Putamen (tissue), 1 donor: ENCODE results near the gene PFN2.
"Not testable (repeated sequence)": the region's sequence is repeated elsewhere in the genome, so short reads cannot be mapped to it uniquely, and the experiment has no call there.

Source experiments
- DNase-seq: peaks from one replicate; pipeline ENCODE4 v3.0.0-alpha.2; 2016; ENCODE audit warnings: low spot score

PFN2 gene, protein sequence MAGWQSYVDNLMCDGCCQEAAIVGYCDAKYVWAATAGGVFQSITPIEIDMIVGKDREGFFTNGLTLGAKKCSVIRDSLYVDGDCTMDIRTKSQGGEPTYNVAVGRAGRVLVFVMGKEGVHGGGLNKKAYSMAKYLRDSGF

DNA sequence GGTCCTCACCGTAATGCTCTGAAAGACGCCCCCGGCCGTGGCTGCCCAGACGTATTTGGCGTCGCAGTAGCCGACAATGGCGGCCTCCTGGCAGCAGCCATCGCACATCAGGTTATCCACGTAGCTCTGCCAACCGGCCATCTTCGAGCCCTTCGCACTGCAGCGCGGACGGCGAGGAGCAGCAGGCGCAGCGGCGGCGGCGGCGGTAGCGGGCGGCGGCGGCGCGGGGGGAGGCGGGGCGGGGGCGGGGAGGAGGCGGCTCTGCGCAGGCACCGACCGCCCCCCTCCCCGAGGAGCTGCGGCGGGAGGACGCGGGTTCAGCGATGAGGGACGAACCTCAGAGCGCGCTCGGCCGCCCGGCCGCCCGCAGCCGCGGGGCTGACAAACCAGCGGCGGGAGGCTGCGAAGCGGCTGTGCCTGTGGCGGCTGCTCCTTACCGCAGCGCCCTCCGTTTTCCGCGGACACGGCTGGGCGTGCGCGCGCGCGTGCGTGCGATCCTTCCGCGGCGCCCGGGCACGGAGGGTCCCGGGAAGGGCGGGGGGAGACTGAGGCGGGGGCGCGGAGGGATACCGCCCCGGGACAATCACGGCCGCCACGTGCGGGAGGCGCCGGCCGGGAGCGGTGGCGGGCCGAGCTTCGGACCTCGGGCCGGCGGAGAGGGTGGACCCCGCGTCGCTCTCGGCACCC lies at the start of gene PFN2:
Gene PFN2, minus strand, starts transcription at position 180 of the 687 bp plus-strand sequence. Its CDS starts 39 bp downstream, at position 141.
- peak; percentile 70 for DNase-seq

DNA sequence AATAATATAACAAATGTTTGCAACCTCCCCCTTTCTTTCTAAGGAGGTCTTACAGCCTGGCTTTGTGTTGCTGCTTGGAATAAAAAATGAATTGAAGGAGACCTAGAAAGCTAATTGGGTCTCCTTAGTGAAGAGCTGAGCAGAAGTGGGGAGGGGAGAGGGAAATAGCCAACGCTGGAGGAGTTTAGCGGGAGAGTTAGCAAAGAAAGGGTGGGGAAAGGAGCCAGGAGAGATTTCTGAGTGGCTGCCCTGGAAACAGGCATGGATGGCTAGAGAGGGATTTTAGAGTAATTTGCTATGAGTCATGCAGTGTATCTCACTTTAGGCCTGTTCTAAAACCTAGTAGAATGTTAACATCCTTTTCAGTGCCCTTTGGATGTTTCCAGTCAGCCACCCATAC lies 45.2 kb upstream of the PFN2 start:
- DNase-seq: peak; percentile 49

DNA sequence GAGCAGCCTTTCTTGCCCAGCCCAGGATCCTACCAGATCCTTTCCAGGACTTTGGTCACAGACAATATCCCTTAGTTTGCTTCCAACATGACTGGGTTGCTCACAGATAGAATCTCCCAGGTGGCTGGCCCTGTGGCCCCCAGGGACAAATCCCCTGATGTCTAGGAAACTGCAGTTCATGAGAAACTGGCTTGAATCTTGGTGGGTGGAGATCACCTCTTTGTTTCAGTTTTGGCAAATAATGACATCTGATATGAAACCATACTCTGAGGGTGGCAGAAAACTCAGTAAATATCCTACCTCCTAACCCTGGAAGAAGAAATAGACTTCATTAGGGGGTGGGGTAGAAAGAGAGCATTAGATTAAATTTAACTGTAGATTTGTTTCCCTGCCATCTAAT lies 44.1 kb upstream of the PFN2 start:
- DNase-seq: no peak

DNA sequence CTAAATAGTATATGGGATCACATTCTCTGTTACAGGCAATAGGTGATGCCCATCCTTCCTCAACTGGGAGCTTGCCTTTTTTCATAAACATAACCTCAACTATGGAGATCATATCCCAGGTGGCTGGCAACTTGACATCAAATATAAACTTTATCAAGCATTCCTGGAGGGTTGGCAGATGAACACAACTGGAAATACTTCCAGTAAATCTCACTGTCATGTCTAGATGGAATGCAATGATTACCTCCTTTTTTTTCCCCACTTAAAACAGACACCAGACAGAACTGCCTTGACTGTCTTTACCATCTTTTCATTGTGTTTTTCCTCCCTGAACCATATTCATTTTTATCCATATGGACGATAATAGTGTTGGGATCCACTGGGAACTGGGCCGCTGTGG lies 43.1 kb upstream of the PFN2 start:
- no peak for DNase-seq

DNA sequence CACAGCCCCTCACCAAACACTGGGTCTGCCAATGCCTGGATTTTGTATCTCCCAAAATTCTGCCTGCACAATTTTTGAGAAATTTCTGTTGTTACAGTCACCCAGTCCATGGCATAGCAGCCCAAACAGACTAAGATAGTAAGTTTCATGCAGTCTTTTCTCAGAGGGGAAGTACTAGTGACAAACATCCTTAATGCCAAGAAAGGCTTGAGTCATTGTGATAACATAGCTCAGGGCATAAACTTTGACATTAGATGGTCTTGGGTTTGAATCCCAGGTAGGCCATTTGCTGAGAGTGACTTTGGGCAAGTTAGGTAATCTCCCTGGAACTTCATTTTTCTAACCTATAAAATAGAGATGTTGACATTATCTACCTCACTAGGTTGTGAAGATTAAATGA lies 36.1 kb upstream of the PFN2 start:
- DNase-seq: no peak

DNA sequence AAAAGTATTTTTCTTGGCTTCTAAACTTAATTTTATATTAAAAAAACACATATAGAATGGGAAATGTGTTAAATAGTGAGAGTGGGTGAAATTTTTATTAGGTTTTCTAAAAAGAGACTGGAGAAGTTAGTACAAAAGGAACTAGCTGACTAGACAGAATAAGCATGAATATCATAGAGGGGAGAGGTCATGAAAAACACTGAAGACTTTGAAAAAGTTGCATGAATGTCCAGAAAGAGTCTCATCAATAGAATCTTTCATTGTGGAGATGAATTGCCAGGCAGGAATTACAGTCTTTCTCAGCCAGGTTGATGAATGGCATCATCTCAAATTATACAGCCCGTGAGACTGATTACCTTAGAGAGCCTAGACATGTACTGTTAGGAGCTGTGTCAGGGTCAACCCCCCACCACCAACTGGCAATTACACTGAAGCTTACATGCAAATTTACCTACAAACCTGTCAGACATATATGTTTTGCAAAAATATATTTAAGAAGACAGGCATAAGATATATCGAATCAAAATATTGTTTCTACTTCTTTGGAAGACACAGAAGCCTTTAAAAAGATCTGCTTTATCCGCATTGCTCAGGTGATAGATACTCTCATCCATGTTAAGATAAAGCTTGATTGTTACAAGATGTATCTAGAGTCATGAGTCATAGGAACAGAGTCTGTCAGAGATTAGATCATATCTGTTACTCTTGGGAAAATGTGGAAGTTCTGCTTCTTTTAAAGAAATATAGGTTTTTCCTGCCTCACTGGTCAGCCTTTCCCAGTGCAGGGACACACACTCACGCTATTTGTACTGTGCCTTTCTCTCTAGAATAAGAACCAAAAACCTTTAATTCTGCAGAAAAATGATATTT lies 34.8 kb upstream of the PFN2 start:
- no peak for DNase-seq

DNA sequence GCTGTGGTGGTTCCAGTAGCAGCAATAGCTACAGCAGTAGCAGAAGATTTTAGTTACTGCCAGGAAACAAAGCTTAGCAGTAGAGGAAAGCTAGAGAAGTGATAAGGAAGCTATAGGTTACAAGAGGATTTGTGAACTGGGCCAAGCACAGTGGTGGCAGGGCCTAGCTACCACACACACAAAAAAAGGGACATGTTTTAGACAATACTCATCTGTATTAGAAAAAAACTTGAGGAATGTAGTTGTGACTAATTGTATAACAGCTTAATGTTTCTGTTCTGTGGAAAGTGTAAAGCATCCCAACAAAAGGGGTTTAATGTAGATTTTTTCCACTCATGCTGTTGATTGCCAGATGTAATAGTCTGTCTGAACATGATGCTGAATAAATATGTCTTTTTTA lies 29.9 kb upstream of the PFN2 start:
- no peak for DNase-seq

DNA sequence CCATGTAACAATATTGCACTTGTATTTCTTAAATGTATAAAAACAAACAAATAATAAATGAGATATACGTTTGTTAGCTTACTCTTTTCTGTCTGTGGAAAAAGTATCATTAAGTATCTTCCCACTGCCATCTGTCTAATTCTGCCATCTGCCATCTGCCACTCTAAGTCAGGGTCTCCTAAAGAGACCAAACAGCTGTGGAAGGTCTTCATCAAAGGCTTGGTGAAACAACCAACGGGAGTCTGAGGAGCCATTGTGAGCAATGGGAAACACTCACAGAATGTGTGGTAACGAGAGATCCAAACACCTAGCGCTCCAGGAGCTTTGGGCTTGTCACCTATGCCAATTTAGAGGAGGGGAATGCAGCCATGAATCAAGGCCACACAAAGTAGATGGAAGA lies 28.7 kb upstream of the PFN2 start:
- DNase-seq: no peak

DNA sequence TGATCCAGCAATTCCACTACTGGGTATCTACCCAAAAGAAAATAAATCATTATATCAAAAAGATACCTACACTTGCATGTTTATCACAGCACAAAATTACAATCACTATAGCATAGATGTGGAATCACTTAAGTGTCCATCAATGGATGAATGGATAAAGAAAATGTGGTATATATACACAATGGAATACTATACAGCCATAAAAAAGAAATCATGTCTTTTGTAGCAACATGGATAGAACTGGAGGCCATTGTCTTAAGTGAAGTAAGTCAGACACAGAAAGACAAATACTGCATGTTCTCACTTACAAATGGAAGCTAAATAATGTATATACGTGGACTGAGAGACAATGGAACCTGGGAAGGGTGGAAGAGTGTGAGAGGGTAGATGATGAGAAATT lies 28.3 kb upstream of the PFN2 start:
- no peak for DNase-seq

DNA sequence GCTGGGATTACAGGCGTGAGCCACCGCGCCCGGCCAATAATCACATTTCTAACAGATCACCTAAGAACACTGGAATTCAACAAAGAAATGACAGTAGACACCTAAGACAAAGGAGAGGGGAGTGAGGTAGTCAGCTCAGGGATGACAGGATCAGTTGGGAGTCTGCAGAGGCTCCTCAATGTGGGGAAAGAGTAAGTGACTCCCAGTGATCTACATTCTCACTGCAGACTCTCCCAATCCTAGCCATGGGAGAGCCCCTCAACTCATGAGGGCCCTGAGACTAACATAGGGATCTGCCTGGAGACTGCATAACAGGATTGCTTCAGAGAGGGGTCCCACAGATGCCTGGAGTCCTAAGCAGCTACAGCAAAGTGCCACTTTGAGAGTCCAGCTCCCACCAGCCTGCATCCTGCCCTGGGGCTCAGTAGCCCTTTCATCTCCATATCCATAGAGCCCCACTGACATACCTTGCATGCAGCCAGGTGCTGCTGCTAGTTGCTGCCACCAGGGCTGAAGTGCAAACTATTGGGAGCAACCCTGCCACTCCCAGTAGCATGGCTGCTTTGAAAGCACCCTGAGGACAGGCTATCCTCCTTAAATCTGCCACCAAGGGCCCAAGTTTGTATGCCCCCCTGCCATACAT lies 21.8 kb upstream of the PFN2 start:
- DNase-seq: no peak

DNA sequence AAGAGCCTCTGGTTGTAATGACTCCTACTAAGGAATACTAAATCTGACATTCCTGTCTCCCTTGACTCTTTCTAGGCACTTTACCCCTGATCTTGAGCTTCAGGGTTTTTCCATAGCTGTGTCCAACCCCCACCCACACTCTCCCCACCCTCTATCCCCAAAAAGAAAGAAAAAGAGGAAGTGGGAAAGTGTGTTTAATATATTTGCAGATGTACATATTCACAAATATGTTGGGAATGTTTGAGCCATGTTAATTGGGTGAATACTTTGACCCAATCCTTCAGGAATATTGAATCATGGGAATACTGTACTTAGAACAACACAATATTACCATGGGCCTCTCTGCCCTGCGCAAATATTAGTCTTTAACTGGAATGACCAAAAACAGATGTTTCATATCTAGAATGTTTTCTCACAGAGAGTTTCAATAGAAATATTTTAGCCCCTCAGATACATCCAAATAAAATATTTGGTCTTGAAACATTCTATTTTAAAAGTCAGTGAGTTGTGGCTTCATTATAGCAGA lies 19.8 kb upstream of the PFN2 start:
- DNase-seq: no peak

DNA sequence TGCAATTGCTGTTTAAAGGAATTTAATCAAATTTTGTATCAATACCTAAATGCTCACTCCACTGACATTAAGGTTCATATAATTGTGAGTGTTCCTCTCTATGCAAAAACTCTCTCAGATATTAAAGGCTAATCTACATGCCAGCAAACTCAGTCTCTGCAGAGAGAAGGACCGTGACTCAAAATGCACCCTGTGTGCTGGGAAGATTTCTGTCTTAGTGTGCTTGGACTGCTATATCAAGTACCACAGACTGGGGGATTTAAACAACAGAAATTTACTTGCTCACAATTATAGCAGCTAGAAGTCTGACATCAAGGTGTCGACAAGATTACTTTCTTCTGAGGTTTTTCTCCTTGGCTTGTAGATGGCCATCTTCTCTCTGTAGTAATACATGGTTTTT lies 18.6 kb upstream of the PFN2 start:
- DNase-seq: no peak

DNA sequence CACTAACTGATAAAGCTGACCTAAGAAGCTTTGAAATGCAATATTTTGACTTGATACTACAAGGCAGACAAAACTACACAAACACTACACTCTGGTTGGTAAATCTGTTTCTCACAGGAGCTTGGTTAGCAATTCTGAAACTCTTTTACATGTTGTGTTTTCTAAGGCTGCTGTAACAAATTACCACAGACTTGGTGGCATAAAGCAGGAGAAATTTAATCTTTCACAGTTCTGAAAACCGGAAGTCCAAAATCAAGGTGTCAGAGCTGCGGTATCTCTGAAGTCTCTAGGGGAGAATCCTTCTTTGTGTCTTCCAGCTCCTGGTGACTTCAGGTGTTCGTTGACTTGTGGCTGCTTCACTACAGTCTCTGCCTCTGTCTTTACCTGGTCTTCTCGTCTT lies 12.9 kb upstream of the PFN2 start:
- no peak for DNase-seq

DNA sequence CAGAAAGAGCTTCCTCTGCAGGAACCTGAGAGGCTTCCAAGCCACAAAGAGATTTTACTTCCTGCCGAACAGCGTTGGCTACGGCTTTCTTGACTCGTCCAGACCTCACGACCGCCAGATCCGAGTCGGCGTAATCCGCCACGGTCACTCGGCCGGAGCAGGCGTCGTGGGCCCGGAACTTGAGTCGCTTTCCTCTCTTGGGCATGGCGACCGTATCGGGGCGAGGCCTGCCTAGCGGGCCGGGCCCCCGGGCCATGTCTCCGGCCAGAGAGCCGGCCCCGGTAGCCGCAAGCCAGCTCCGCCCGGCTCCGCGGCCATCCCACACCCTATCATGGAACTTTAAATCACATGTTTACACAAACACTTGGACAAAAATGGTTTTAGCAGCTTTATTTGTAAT lies 12.4 kb upstream of the PFN2 start:
- DNase-seq: not testable (repeated sequence)

DNA sequence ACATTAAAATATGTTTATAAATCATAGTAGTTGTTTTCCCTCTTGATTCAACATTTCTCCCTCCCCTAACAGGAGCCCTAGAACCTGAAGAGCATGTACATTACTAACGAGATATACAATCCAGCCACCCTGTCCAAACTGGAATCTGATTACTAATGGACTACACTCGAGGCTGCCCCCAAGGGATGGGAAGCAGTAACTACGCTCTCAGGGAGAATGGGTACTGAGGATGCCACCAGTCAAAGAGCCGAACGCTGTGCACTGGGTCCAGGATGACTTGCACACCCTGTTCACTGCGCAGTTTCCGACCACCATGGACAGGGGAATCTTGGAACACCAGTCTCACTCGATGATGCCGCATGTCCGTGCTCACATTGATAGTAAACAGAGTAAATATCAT lies 11.3 kb upstream of the PFN2 start:
- DNase-seq: not testable (repeated sequence)

DNA sequence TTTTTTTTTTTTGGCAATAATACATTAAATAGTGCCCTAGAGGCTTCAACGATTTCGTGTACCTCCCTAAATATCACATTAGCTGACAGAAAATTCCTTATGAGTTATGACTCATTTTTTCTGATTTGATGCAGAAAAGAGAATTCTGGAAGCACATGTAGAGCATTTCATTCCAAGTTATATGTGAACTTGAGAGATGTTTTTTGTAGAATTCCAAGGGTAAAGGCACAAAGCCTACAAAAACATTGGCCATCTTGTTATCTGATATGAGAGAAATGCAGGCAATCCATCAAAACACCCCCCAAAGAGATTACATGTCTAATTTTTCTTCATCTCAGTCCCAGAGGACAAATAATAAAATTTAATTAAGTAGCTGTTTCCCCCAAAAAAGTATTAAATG lies 6.7 kb upstream of the PFN2 start:
- DNase-seq: no peak

DNA sequence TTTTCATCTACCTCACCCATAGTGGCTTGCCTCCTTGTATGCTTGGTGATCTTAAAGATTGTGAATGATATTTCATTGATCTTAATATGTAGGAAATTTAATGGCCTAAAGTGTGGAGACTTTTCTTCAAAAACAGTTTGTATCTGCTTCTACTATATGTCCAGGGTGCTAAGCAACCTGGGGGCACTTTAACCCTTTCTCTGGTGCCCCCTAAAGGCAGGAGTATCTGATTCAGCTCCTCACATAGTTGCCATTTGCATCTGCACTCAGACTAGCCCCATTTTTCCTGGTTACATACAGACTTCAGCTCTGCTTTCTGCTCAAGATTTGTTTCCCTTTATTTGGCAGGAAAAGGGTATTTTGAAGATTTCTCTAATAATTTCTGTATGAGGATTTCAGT lies 5.2 kb upstream of the PFN2 start:
- DNase-seq: no peak

DNA sequence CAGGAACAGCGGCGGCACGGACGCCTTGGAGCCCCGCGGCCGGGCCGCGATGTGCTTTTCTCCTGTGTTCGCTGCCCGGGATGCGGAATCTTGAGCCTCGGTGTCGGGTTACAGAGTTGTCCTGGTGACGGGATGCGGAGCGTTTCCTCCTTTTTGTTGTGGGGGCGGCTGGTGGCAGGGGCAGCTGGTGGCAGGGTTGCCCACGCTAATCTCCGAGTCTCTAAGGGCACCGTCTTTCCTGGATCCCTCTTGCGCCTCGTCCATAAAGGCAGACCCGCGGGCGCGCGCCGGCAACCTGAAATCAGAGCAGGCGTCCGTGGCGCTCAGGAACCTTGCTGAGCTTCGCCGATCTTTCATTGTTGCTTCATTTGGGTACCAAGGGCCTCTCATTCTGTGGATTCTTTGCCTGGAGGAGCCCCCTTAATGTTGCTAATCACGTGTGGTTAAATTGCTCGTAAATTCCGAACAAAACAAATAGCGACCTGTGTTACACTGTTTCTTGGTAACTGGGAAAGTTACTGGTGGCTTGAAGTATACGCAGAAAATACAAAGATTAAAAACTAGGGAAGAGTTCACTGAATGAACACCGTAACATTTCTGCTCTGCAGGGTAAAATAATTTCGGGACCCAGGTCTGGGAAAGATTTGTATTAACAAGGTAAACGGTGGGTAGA lies 844 bp upstream of the PFN2 start:
- DNase-seq: peak; percentile 39

DNA sequence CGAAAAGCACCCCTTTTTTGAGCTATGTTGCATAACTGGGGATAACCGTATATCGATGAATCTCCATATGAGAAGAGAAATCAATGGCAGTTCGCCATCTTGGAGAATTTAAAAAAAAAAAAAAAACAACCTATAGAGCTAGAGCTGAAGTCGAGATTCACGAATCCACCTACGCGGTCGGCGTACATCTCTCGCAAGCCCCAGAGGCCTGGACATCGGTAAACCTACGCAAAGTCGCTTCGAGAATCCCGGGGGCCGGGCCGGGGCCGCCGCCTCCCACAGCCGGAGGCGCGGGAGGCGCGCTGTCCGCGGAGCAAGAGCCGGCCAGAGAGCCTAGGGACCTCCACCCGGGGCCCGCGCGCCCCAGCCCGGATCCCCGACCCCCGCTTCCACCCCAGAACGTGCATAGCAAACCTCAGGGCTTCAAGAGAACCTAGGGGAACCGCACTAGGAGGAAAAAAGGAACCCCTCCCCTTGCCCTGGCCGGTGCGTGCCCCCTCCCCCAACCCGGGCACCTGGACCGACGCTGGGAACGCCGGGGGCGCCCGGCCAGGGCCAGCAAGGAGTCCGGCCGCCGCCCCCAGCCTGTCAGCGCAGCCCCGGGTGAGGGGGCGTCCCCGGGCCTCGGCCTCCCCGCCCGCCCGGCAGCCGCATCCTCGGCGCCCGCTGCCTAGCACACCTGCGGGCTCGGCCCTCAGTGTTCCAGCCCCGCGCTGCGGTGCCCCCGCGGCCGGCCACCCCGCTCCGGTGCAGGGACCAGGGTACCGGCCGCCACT lies 567 bp downstream of the PFN2 start:
- peak; percentile 69 for DNase-seq

DNA sequence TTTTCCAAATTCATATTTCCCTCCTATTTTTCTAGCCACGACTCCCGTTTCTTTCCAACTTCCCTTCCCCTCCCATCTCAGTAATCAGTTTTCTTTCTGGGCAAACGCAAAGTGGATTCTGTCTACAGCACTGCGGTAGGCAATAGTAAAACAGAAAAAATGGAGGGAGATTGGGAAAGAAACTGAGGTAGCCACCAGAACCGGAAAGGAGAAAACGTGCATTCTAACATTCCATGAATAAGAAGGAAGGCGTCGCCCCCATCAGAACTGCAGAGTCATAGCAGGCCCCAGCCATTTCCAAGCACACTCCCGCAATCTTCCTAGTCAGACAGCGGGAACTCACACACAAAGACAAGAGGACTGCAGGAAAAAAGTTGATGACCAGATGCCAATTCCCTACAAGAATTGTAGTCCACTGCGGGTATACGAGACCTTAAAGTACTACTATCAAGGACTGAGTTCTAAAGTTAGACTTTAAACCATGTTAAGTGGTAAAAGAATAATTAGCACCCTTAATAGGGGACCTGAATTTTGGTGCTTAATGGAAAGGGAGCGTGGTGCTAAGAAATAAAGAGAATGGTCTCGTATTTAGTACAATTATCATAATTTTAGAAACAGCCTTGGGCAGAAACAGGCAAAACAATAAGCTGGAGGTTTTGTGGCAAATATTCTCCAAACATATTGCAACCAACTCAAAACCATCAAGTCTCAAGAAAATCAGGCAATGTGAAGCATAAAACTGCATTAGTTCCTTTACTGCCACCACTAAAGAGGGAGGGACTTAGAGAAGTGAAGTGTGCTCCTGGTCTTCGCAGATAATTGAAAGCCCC lies 1.4 kb downstream of the PFN2 start:
- peak; percentile 78 for DNase-seq
